Stimulated activated naive CD8-positive, alpha-beta T cell treated with anti-CD3 and anti-CD28 coated beads, Interleukin-15, amount 100 ng/mL, for 72 hours (primary cell): Measurements from ENCODE around the gene ELN.

Source experiments
- ATAC-seq: fragments of 150-1000 bp; cut with Tn5 transposase; 2 replicates; pipeline ENCODE4 v1.10.0; 2021; ENCODE audit warnings: mild to moderate bottlenecking, moderate library complexity
- DNase-seq, 2 donors: peaks; one replicate each; pipeline ENCODE4 v3.0.0; 2021 to 2022
- H3K27ac Mint-ChIP-seq, 2 donors: one replicate each; pipeline ENCODE4 v1.8.0; 2022; ENCODE audit warnings: mild to moderate bottlenecking in 2 of 2, mixed read lengths in 2 of 2, moderate library complexity in 2 of 2
- H3K27me3 Mint-ChIP-seq: one replicate; pipeline ENCODE4 v1.8.0; 2022; ENCODE audit warnings: mixed read lengths
- H3K4me1 Mint-ChIP-seq: one replicate; pipeline ENCODE4 v1.8.0; 2022; ENCODE audit warnings: mild to moderate bottlenecking, mixed read lengths
- H3K4me3 Mint-ChIP-seq, 2 donors: one replicate each; pipeline ENCODE4 v1.8.0; 2022; ENCODE audit warnings: mild to moderate bottlenecking in 2 of 2, mixed read lengths in 2 of 2, moderate library complexity in 1 of 2
- H3K9me3 Mint-ChIP-seq, 2 donors: one replicate each; pipeline ENCODE4 v1.8.0; 2022; ENCODE audit warnings: mixed read lengths in 2 of 2

Gene ELN

GRCh38 chr7:74097937-74098614 lies 70.1 kb downstream of the ELN start:
- no peak for ATAC-seq
- H3K27ac Mint-ChIP-seq: peak overlapping the region; percentile 44 to 65

GRCh38 chr7:74099031-74099430 lies 71.1 kb downstream of the ELN start:
- ATAC-seq (no peak), DNase-seq (no peak)
- Mint-ChIP-seq H3K27me3 (no peaks in the 10 kb centered on the region), H3K9me3 (no peaks in the 10 kb centered on the region), H3K4me3 (no peak overlapping the region), H3K4me1 (peaks cover 18% of the 10 kb centered on the region), H3K27ac (no peak overlapping the region)

More at GRCh38 chr7:74097937-74098614, 70.1 kb downstream of the ELN start:
- no peak overlapping the region for H3K4me3 Mint-ChIP-seq
- peaks cover 27% of the 10 kb centered on the region for H3K4me1 Mint-ChIP-seq
- DNase-seq: no peak
- H3K27me3 Mint-ChIP-seq: no peaks in the 10 kb centered on the region
- no peaks in the 10 kb centered on the region for H3K9me3 Mint-ChIP-seq

DNA sequence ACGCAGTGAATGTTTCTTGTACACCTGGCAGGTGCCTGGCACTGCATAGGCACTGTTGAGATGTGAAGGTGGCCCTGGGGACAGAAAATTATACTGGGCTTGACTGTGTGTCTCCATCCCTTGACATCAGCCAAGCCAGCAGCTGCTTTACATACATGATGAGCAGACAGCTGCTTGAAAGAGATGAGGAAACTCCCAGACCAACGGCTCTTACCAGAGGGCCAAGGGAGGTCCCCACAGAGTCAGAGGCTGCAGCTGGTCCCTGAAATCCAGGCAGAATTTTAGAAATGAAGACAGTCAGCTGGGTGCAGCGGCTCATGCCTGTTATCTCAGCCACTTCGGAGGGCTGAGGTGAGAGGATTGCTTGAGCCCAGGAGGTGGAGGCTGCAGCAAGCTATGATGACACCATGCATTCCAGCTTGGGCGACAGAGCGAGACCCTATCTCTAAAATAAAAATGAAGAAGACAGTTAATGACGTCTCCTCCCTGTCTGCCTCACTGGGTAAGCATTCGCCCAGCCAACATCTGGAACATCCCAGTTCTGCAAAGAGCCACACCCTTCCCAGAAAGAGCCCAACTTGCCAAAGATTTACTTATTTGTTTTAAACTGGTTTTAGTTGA lies 73.2 kb downstream of the ELN start:
- Mint-ChIP-seq H3K27me3 (no peaks in the 10 kb centered on the region), H3K4me1 (no peaks in the 10 kb centered on the region), H3K4me3 (no peak overlapping the region), H3K27ac (no peak overlapping the region), H3K9me3 (no peaks in the 10 kb centered on the region)
- DNase-seq (no peak), ATAC-seq (no peak)

DNA sequence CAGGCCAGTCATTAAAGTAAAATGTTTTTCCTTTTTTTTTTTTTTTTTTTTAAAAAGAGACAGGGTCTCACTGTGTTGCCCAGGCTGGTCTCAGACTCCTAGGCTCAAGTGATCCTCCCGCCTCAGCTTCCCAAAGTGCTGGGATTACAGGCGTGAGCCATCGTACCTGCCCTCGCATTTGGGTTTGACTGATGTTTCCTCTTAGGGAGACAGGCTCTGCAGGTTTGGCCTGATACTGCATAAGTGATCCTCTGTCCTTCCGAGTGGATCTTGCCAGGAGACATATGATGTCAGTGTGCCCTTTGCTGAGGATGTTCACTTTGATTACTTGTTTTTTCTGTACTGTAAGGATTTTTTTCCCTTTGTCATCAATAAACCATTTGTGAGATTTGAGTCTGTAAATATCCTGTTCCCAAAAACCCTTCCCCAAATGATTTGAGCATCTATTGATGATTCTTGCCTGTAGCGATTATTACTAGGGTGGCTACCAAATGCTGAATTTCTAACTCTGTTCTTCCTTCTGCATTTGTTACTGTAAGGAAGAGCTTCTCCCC lies 75.3 kb downstream of the ELN start:
- Mint-ChIP-seq H3K27me3 (no peaks in the 10 kb centered on the region), H3K27ac (no peak overlapping the region), H3K4me1 (no peaks in the 10 kb centered on the region), H3K9me3 (no peaks in the 10 kb centered on the region), H3K4me3 (no peak overlapping the region)
- DNase-seq (no peak), ATAC-seq (no peak)

DNA sequence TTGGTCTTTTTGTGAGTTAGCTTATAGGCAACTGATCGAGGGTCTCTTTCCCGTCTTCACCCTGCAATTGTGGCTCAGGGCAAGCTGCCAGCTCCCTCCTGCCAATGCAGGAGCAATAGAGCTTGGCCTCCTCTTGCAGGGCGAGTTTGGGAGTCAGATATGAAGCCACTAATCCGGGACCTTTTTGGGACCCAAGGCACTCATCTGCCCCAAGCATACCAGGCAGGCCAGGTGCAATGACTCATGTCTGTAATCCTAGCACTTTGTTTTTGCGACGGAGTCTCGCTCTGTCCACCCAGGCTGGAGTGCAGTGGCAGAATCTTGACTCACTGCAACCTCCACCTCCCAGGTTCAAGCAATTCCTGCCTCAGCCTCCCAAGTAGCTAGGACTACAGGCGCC lies 76.7 kb downstream of the ELN start:
- H3K9me3 Mint-ChIP-seq: no peaks in the 10 kb centered on the region
- H3K4me1 Mint-ChIP-seq: no peaks in the 10 kb centered on the region
- peak overlapping the region in 1 of 2 donors; percentile 59 for H3K27ac Mint-ChIP-seq
- ATAC-seq (no peak), DNase-seq (no peak)
- H3K4me3 Mint-ChIP-seq: no peak overlapping the region
- no peaks in the 10 kb centered on the region for H3K27me3 Mint-ChIP-seq

DNA sequence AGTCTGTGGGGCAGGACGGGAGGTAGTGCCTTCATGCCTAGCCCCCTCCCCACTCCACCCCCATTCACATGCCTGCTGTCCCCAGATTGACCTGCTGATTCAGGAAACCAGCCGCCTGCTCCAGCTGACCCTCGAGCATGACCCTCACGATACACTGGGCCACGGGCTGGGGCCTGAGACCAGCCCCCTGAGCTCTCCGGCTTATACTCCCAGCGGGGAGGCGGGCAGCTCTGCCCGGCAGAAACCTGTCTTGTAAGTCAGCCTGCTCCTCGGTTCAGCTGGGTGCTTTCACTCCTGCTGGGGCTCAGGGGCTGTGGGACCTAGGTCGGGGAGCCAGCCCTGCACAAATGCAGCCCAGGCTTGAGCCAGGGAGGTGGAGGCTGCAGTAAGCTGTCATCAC lies 78.0 kb downstream of the ELN start:
- H3K27ac Mint-ChIP-seq: peak overlapping the region in 1 of 2 donors; percentile 19
- no peaks in the 10 kb centered on the region for H3K27me3 Mint-ChIP-seq
- ATAC-seq (no peak), DNase-seq (no peak)
- no peaks in the 10 kb centered on the region for H3K4me1 Mint-ChIP-seq
- H3K4me3 Mint-ChIP-seq: no peak overlapping the region
- H3K9me3 Mint-ChIP-seq: no peaks in the 10 kb centered on the region

DNA sequence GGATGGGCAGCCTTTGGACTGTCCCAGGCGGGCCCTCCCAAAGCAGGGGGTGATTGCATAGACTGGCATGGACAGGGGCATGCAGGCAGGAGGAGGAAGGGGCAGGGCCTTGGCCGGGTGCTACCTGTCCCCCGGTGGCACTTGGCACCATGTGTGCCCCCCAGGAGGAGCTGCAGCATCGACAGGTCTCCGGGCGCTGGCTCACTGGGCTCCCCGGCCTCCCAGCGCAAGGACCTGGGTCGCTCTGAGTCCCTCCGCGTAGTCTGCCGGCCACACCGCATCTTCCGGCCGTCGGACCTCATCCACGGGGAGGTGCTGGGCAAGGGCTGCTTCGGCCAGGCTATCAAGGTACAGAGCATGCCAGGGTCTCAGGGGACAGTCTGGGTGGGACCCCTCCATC lies 78.9 kb downstream of the ELN start:
- no peak overlapping the region for H3K4me3 Mint-ChIP-seq
- H3K27ac Mint-ChIP-seq: no peak overlapping the region
- H3K4me1 Mint-ChIP-seq: no peaks in the 10 kb centered on the region
- DNase-seq: no peak
- H3K27me3 Mint-ChIP-seq: no peaks in the 10 kb centered on the region
- H3K9me3 Mint-ChIP-seq: no peaks in the 10 kb centered on the region
- ATAC-seq: no peak

DNA sequence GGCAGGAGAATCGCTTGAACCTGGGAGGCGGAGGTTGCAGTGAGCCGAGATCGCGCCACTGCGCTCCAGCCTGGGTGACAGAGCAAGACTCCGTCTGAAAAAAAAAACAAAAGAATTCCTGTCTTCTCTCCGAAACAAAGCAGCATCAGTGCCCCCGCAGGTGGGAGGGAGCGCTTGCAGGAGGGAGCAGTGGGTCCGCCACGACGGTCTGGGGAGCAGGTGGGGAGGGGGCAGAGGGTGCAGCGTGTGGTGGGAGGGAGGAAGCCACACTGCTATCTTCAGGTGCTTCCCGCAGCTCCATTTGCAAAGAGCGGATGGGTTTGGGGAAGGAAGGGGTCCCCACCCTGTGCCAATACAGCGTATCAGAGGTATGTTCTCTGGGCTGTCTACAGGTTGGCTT lies 87.4 kb downstream of the ELN start:
- H3K9me3 Mint-ChIP-seq: no peaks in the 10 kb centered on the region
- no peak for ATAC-seq

GRCh38 chr7:74116356-74116755 lies 88.4 kb downstream of the ELN start:
- H3K27me3 Mint-ChIP-seq: no peaks in the 10 kb centered on the region
- DNase-seq: no peak
- ATAC-seq: no peak
- H3K4me1 Mint-ChIP-seq: no peaks in the 10 kb centered on the region
- H3K27ac Mint-ChIP-seq: peak overlapping the region; percentile 40 to 78
- H3K9me3 Mint-ChIP-seq: no peaks in the 10 kb centered on the region
- no peak overlapping the region for H3K4me3 Mint-ChIP-seq

More for the DNA sequence above, 87.4 kb downstream of the ELN start:
- Mint-ChIP-seq H3K4me3 (no peak overlapping the region), H3K4me1 (no peaks in the 10 kb centered on the region), H3K27me3 (no peaks in the 10 kb centered on the region), H3K27ac (no peak overlapping the region)
- no peak for DNase-seq
